HEK293 (cell line): Measurements from ENCODE around the gene TSHZ2.

ENCODE experiments used
- CTCF ChIA-PET: fragments of 350-600 bp; formaldehyde crosslinking; extraction: SDS; loops from one replicate; lab custom pipeline; 2021; ENCODE audit warnings: antibody characterized with exemption; lab: Yijun Ruan, JAX
- POLR2A ChIA-PET: fragments of 300-600 bp; formaldehyde crosslinking; extraction: SDS; loops from one replicate; lab custom pipeline; 2020; ENCODE audit warnings: antibody characterized with exemption, inconsistent platforms; lab: Yijun Ruan, JAX
- H3K27ac ChIP-seq: fragments of 200-500 bp; sonication (Bioruptor generic); 2 replicates; pipeline ENCODE4 v1.5.1; 2014; ENCODE audit warnings: low read depth, low read length, control low read depth, inconsistent platforms; ENCODE audit errors: extremely low read depth
- H3K36me3 ChIP-seq, 2 experiments: fragments of 200-500 bp in 1 of 2; sonication (Bioruptor generic) in 1 of 2; 1 replicate in 1 of 2; 2 replicates in 1 of 2; pipeline ENCODE4 v1.5.1; 2014 to 2017; ENCODE audit warnings: inconsistent platforms in 2 of 2, low read length in 2 of 2; ENCODE audit not compliant: control insufficient read depth in 2 of 2, insufficient read depth in 1 of 2
- H3K4me1 ChIP-seq: fragments of 200-500 bp; sonication (Bioruptor generic); 2 replicates; pipeline ENCODE4 v1.5.1; 2014; ENCODE audit warnings: mild to moderate bottlenecking, low read length, inconsistent platforms; ENCODE audit not compliant: control insufficient read depth, insufficient read depth
- H3K4me3 ChIP-seq: 2 replicates; pipeline ENCODE4 v1.5.1; 2011; ENCODE audit warnings: low read depth, mild to moderate bottlenecking, control low read depth, low read length, moderate library complexity
- H3K9me3 ChIP-seq: fragments of 200-500 bp; sonication (Bioruptor generic); 2 replicates; pipeline ENCODE4 v1.5.1; 2014; ENCODE audit warnings: low read depth, low read length, inconsistent platforms; ENCODE audit not compliant: control insufficient read depth, insufficient read depth
- GFI1B ChIP-seq: fragments of 450-650 bp; formaldehyde crosslinking; IDR thresholded peaks from 2 replicates; pipeline ENCODE4 v1.5.1; 2016; ENCODE audit warnings: missing biosample characterization, missing genetic modification characterization
- GLIS1 ChIP-seq: fragments of 450-650 bp; formaldehyde crosslinking; IDR thresholded peaks from 2 replicates; pipeline ENCODE4 v1.5.1; 2016; ENCODE audit warnings: missing biosample characterization, missing genetic modification characterization
- KLF1 ChIP-seq: fragments of 450-650 bp; formaldehyde crosslinking; IDR thresholded peaks from 2 replicates; pipeline ENCODE4 v1.5.1; 2016; ENCODE audit warnings: missing biosample characterization, missing genetic modification characterization
- KLF9 ChIP-seq: fragments of 450-650 bp; formaldehyde crosslinking; IDR thresholded peaks from 2 replicates; pipeline ENCODE4 v1.5.1; 2016; ENCODE audit warnings: missing biosample characterization, missing genetic modification characterization, low read depth
- MYNN ChIP-seq: fragments of 450-650 bp; formaldehyde crosslinking; IDR thresholded peaks from 2 replicates; pipeline ENCODE4 v1.5.1; 2016; ENCODE audit warnings: missing biosample characterization, missing genetic modification characterization, borderline replicate concordance
- OVOL3 ChIP-seq: fragments of 450-650 bp; formaldehyde crosslinking; IDR thresholded peaks from 2 replicates; pipeline ENCODE4 v1.5.1; 2016; ENCODE audit warnings: missing biosample characterization, missing genetic modification characterization
- ZBTB1 ChIP-seq: fragments of 450-650 bp; formaldehyde crosslinking; IDR thresholded peaks from 2 replicates; pipeline ENCODE4 v1.5.1; 2016; ENCODE audit warnings: missing biosample characterization, missing genetic modification characterization
- ZNF121 ChIP-seq: fragments of 450-650 bp; formaldehyde crosslinking; IDR thresholded peaks from 2 replicates; pipeline ENCODE4 v1.5.1; 2016; ENCODE audit warnings: missing biosample characterization, missing genetic modification characterization
- ZNF132 ChIP-seq: fragments of 450-650 bp; formaldehyde crosslinking; IDR thresholded peaks from 2 replicates; pipeline ENCODE4 v1.5.1; 2017; ENCODE audit warnings: missing biosample characterization, missing genetic modification characterization, borderline replicate concordance
- ZNF146 ChIP-seq: fragments of 450-650 bp; formaldehyde crosslinking; IDR thresholded peaks from 2 replicates; pipeline ENCODE4 v1.5.1; 2016; ENCODE audit warnings: missing biosample characterization, missing genetic modification characterization
- ZNF16 ChIP-seq: fragments of 450-650 bp; formaldehyde crosslinking; IDR thresholded peaks from 2 replicates; pipeline ENCODE4 v1.5.1; 2016; ENCODE audit warnings: low read depth, missing biosample characterization, missing genetic modification characterization
- ZNF184 ChIP-seq: fragments of 450-650 bp; IDR thresholded peaks from 2 replicates; pipeline ENCODE4 v1.5.1; 2018; ENCODE audit warnings: missing biosample characterization, mild to moderate bottlenecking, missing genetic modification characterization
- ZNF266 ChIP-seq: fragments of 450-650 bp; formaldehyde crosslinking; IDR thresholded peaks from 2 replicates; pipeline ENCODE4 v1.5.1; 2016; ENCODE audit warnings: missing biosample characterization, missing genetic modification characterization, low read depth
- ZNF394 ChIP-seq: fragments of 450-650 bp; formaldehyde crosslinking; IDR thresholded peaks from 2 replicates; pipeline ENCODE4 v1.5.1; 2016; ENCODE audit warnings: missing biosample characterization, missing genetic modification characterization, mild to moderate bottlenecking, moderate library complexity, borderline replicate concordance
- ZNF416 ChIP-seq: fragments of 450-650 bp; formaldehyde crosslinking; IDR thresholded peaks from 2 replicates; pipeline ENCODE4 v1.5.1; 2016; ENCODE audit warnings: missing biosample characterization, missing genetic modification characterization
- ZNF48 ChIP-seq: fragments of 450-650 bp; formaldehyde crosslinking; IDR thresholded peaks from 2 replicates; pipeline ENCODE4 v1.5.1; 2016; ENCODE audit warnings: missing biosample characterization, missing genetic modification characterization
- ZNF510 ChIP-seq: fragments of 450-650 bp; formaldehyde crosslinking; IDR thresholded peaks from 2 replicates; pipeline ENCODE4 v1.5.1; 2018; ENCODE audit warnings: mild to moderate bottlenecking, missing genetic modification characterization, missing biosample characterization; ENCODE audit not compliant: insufficient replicate concordance
- ZNF623 ChIP-seq: fragments of 450-650 bp; formaldehyde crosslinking; IDR thresholded peaks from 2 replicates; pipeline ENCODE4 v1.5.1; 2016; ENCODE audit warnings: missing biosample characterization, missing genetic modification characterization
- ZNF629 ChIP-seq: fragments of 450-650 bp; formaldehyde crosslinking; IDR thresholded peaks from 2 replicates; pipeline ENCODE4 v1.5.1; 2017; ENCODE audit warnings: missing biosample characterization, missing genetic modification characterization
- ZNF658 ChIP-seq: fragments of 450-650 bp; formaldehyde crosslinking; IDR thresholded peaks from 2 replicates; pipeline ENCODE4; 2016; ENCODE audit warnings: missing biosample characterization, missing genetic modification characterization
- ZNF670 ChIP-seq: fragments of 450-650 bp; formaldehyde crosslinking; IDR thresholded peaks from 2 replicates; pipeline ENCODE4 v1.5.1; 2016; ENCODE audit warnings: missing biosample characterization, missing genetic modification characterization, low read depth
- ZNF777 ChIP-seq: fragments of 450-650 bp; formaldehyde crosslinking; IDR thresholded peaks from 2 replicates; pipeline ENCODE4 v1.5.1; 2017; ENCODE audit warnings: missing biosample characterization, missing genetic modification characterization, borderline replicate concordance
- ZSCAN30 ChIP-seq: fragments of 450-650 bp; IDR thresholded peaks from 2 replicates; pipeline ENCODE4 v1.5.1; 2018; ENCODE audit warnings: missing biosample characterization, mild to moderate bottlenecking, missing genetic modification characterization, moderate library complexity
- ZXDB ChIP-seq: fragments of 450-650 bp; formaldehyde crosslinking; IDR thresholded peaks from 2 replicates; pipeline ENCODE4 v1.5.1; 2016; ENCODE audit warnings: missing biosample characterization, missing genetic modification characterization
- TF ChIP-seq, protein P1 (sequence below): fragments of 450-650 bp; formaldehyde crosslinking; IDR thresholded peaks from 2 replicates; pipeline ENCODE4 v1.5.1; 2016; ENCODE audit warnings: missing biosample characterization, missing genetic modification characterization, low read depth
- TF ChIP-seq, protein P2 (sequence below): fragments of 450-650 bp; formaldehyde crosslinking; IDR thresholded peaks from 2 replicates; pipeline ENCODE4 v1.5.1; 2016; ENCODE audit warnings: missing biosample characterization, missing genetic modification characterization
- TF ChIP-seq, protein P3 (sequence below): fragments of 450-650 bp; formaldehyde crosslinking; IDR thresholded peaks from 2 replicates; pipeline ENCODE4 v1.5.1; 2016; ENCODE audit warnings: missing biosample characterization, missing genetic modification characterization

Gene TSHZ2

DNA sequence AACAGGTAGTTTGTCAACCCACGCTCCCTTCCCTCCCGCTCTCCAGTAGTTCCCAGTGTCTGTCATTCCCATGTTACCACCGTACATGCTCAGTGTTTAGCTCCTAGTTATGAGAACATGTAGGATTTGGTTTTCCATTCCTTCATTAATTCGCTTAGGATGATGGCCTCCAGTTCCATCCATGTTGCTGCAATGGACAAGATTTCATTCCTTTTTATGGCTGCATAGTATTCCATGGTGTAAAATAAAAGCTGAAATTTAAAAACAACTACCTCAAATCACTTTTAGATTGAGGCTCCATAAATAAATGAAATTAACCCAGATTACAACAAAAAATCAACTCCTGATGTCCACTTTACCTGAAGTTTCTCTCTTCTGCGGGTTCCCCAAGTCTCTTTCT is 430.9 kb downstream of the TSHZ2 start:
- CTCF ChIA-PET, result no interaction called here
- no peaks in the 10 kb centered on the region for H3K9me3 ChIP-seq
- H3K27ac ChIP-seq, result no peak overlapping the region
- H3K4me3 ChIP-seq, result no peak overlapping the region
- POLR2A ChIA-PET, result no interaction called here
- H3K4me1 ChIP-seq, result no peaks in the 10 kb centered on the region
- no peaks in the 10 kb centered on the region for H3K36me3 ChIP-seq
- TF ChIP-seq ZNF394 (tag by site-specific recombination) (no peak), ZNF121 (tag by site-specific recombination) (no peak), ZNF132 (tag by site-specific recombination) (no peak), ZNF16 (tag by site-specific recombination) (no peak), ZNF658 (no peak), ZNF146 (tag by site-specific recombination) (peak; percentile 60; the same call in 1 of the 2 replicates), ZNF48 (no peak)

DNA sequence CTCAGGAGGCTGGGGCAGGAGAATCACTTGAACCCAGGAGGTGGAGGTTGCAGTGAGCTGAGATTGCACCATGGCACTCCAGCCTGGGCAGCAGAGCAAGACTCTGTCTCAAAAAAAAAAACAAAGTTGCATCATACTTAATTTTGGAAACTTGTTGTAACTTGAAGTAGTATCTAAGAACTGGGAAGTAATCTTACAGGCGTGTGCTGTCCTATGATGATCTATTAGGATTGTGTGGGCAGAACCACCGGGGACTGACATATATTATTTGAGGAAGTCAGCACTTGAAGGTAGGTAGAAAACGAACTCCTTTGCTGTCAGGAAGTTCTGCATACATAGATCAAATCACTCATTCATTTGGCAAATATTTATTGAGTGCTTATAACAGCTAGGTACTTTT is 433.0 kb downstream of the TSHZ2 start:
- CTCF ChIA-PET, result interaction anchor here (0.7 kb wide), 1 partner anchor 28 kb away, joined by 3 read pairs; no protein-coding TSS in a partner anchor
- Histone ChIP-seq H3K27ac (no peak overlapping the region), H3K4me1 (no peaks in the 10 kb centered on the region), H3K36me3 (no peaks in the 10 kb centered on the region)
- POLR2A ChIA-PET, result no interaction called here
- TF ChIP-seq ZNF623 (tag by site-specific recombination) (no peak), GLIS1 (no peak), OVOL3 (tag by site-specific recombination) (no peak), ZNF777 (tag by site-specific recombination) (no peak), MYNN (tag by site-specific recombination) (no peak), KLF1 (tag by site-specific recombination) (no peak), ZNF510 (tag by site-specific recombination) (no peak), ZNF629 (no peak), ZNF416 (tag by site-specific recombination) (no peak)
- TF ChIP-seq, protein P1, sequence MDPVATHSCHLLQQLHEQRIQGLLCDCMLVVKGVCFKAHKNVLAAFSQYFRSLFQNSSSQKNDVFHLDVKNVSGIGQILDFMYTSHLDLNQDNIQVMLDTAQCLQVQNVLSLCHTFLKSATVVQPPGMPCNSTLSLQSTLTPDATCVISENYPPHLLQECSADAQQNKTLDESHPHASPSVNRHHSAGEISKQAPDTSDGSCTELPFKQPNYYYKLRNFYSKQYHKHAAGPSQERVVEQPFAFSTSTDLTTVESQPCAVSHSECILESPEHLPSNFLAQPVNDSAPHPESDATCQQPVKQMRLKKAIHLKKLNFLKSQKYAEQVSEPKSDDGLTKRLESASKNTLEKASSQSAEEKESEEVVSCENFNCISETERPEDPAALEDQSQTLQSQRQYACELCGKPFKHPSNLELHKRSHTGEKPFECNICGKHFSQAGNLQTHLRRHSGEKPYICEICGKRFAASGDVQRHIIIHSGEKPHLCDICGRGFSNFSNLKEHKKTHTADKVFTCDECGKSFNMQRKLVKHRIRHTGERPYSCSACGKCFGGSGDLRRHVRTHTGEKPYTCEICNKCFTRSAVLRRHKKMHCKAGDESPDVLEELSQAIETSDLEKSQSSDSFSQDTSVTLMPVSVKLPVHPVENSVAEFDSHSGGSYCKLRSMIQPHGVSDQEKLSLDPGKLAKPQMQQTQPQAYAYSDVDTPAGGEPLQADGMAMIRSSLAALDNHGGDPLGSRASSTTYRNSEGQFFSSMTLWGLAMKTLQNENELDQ, result no peak
- TF ChIP-seq, all 188 proteins: peak for 0
- H3K4me3 ChIP-seq, result no peak overlapping the region
- H3K9me3 ChIP-seq, result no peaks in the 10 kb centered on the region

DNA sequence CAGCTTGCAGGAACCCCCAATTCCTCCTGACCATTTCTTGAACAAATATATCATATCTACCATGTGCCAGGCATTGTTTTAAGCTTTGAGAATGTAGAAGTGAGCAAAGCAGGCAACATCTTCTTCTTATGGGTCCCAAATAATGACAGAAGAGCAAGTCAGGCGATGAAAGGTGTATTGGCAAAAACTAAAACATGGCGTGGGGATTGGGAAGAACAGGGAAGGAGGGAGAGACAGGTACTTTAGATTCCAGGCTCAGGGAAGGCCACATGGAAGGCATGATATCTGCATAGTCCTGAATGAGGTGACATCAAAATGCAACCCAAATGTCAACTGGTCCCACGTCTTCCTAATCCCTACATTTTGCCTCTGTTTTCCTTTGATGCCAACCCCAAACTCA is 434.4 kb downstream of the TSHZ2 start:
- POLR2A ChIA-PET, result no interaction called here
- CTCF ChIA-PET, result interaction anchor here (0.6 kb wide), 1 partner anchor 144 kb away, joined by 3 read pairs; no protein-coding TSS in a partner anchor
- no peak for TF ChIP-seq GFI1B (tag by site-specific recombination)
- TF ChIP-seq KLF9 (tag by site-specific recombination), result no peak
- TF ChIP-seq ZXDB, result no peak
- no peak for TF ChIP-seq ZNF510 (tag by site-specific recombination)
- TF ChIP-seq, protein P2, sequence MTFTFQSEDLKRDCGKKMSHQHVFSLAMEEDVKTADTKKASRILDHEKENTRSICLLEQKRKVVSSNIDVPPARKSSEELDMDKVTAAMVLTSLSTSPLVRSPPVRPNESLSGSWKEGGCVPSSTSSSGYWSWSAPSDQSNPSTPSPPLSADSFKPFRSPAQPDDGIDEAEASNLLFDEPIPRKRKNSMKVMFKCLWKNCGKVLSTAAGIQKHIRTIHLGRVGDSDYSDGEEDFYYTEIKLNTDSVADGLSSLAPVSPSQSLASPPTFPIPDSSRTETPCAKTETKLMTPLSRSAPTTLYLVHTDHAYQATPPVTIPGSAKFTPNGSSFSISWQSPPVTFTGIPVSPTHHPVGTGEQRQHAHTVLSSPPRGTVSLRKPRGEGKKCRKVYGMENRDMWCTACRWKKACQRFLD (tag by site-specific recombination), result no peak
- no peak for TF ChIP-seq ZBTB1
- TF ChIP-seq, protein P3, sequence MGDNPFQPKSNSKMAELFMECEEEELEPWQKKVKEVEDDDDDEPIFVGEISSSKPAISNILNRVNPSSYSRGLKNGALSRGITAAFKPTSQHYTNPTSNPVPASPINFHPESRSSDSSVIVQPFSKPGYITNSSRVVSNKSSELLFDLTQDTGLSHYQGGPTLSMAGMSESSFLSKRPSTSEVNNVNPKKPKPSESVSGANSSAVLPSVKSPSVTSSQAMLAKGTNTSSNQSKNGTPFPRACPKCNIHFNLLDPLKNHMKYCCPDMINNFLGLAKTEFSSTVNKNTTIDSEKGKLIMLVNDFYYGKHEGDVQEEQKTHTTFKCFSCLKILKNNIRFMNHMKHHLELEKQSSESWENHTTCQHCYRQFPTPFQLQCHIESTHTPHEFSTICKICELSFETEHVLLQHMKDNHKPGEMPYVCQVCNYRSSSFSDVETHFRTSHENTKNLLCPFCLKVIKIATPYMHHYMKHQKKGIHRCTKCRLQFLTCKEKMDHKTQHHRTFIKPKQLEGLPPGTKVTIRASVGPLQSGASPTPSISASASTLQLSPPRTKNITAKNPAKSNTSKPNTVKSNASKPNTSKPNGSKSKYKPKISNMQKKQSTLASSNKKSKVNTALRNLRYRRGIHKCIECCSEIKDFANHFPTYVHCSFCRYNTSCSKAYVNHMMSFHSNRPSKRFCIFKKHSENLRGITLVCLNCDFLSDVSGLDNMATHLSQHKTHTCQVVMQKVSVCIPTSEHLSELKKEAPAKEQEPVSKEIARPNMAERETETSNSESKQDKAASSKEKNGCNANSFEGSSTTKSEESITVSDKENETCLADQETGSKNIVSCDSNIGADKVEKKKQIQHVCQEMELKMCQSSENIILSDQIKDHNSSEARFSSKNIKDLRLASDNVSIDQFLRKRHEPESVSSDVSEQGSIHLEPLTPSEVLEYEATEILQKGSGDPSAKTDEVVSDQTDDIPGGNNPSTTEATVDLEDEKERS, result no peak
- TF ChIP-seq ZNF266, result no peak
- TF ChIP-seq ZNF670 (tag by site-specific recombination), result no peak
- no peak for TF ChIP-seq KLF1 (tag by site-specific recombination)
- TF ChIP-seq ZSCAN30, result no peak
- no peak for TF ChIP-seq ZNF184 (tag by site-specific recombination)
- TF ChIP-seq ZNF777 (tag by site-specific recombination), result no peak

More for the DNA sequence above, 434.4 kb downstream of the TSHZ2 start:
- no peaks in the 10 kb centered on the region for H3K4me1 ChIP-seq
- H3K4me3 ChIP-seq, result no peak overlapping the region
- H3K9me3 ChIP-seq, result no peaks in the 10 kb centered on the region
- H3K36me3 ChIP-seq, result no peaks in the 10 kb centered on the region
- H3K27ac ChIP-seq, result no peak overlapping the region
